ENCODE data around the gene CAMKK2.
"Not testable (repeated sequence)": the region's sequence is repeated elsewhere in the genome, so short reads cannot be mapped to it uniquely, and the experiment has no call there.

Gene CAMKK2

DNA sequence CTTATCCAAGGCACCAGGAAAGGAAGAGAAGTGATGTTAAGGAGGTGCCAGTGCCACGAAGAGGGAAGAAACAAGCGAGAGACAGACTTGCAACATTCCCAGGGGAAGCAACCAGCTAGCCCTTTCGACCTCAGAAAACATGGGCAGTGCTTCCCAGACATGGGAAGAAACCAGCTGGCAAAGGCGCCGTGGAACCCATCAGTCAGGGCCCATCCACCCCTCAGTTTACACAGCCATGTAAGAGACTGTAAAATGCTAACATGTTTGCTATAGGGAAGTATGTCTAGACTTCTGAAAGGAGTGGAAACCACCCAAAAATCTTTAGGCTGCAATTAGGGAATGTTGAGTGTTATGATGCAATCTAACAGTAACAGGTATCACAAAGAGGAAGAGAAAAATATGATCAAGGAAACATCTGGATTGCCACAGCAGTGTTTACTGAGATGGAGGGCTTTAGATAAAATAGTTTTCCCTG is 29.4 kb upstream of the CAMKK2 start:
- Histone ChIP-seq H3K56ac (ENCODE audit: low read length) (no peak overlapping the region), H3K4me3 (ENCODE audit: low read length) (no peak overlapping the region), H2AK5ac (ENCODE audit: low read length) (no peak overlapping the region), H3K36me3 (ENCODE audit: control insufficient read depth, insufficient read depth, low read length) (peaks cover 15% of the 10 kb centered on the region), H3K79me2 (ENCODE audit: control insufficient read depth, insufficient read depth, low read length) (no peaks in the 10 kb centered on the region), H3K4ac (ENCODE audit: low read depth, low read length) (no peak overlapping the region), H2BK120ac (ENCODE audit: low read depth, low read length) (no peak overlapping the region), H3K4me2 (ENCODE audit: low read length) (no peak overlapping the region), H4K8ac (ENCODE audit: low read depth, low read length) (no peak overlapping the region), H3K79me1 (ENCODE audit: low read length) (no peaks in the 10 kb centered on the region), H3K27me3 (ENCODE audit: insufficient read depth, low read length, poor library complexity) (no peaks in the 10 kb centered on the region), H3K27ac (ENCODE audit: low read depth, low read length) (no peak overlapping the region), H4K5ac (ENCODE audit: low read length) (no peak overlapping the region), H2BK15ac (replicated peaks; ENCODE audit: low read depth) (no peak overlapping the region), H3K9ac (ENCODE audit: low read length) (no peak overlapping the region), H2BK5ac (ENCODE audit: low read length) (no peak overlapping the region), H3K18ac (ENCODE audit: low read length) (no peak overlapping the region), H3K4me1 (ENCODE audit: control insufficient read depth, low read depth, low read length) (no peaks in the 10 kb centered on the region), H3K23ac (ENCODE audit: low read length) (no peak overlapping the region)
- DNase-seq = peak; percentile 6
- no CpG with 5 or more reads among the region's 5 CpGs for WGBS (ENCODE audit: extremely low coverage, insufficient coverage, low lambda C conversion rate)

DNA sequence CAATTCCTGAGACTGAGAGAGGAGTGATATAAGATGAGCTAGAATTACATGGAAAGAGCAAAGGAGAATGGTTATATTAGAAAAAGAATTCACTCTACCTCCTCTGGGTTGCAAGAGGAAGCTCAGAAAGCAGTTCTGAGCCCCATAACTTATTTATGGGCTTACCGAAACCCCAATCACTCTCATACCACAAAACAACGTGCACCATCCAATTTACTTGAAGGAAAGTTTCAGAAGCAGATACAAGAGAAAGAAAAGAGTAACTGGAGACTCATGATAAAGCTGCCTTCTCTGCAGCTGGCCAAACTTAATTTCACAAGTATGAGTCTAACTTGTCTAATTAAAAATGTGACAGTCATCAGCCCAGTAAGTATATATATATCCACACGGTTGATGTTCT is 27.4 kb upstream of the CAMKK2 start:
- Histone ChIP-seq H3K36me3 (ENCODE audit: control insufficient read depth, insufficient read depth, low read length) (peaks cover 12% of the 10 kb centered on the region), H3K4ac (ENCODE audit: low read depth, low read length) (no peak overlapping the region), H3K79me2 (ENCODE audit: control insufficient read depth, insufficient read depth, low read length) (no peaks in the 10 kb centered on the region), H3K4me2 (ENCODE audit: low read length) (no peak overlapping the region), H2BK5ac (ENCODE audit: low read length) (no peak overlapping the region), H3K56ac (ENCODE audit: low read length) (no peak overlapping the region), H3K4me3 (ENCODE audit: low read length) (no peak overlapping the region), H2BK120ac (ENCODE audit: low read depth, low read length) (no peak overlapping the region), H2BK15ac (replicated peaks; ENCODE audit: low read depth) (no peak overlapping the region), H3K79me1 (ENCODE audit: low read length) (no peaks in the 10 kb centered on the region), H3K23ac (ENCODE audit: low read length) (no peak overlapping the region), H3K9ac (ENCODE audit: low read length) (no peak overlapping the region), H3K27me3 (ENCODE audit: insufficient read depth, low read length, poor library complexity) (no peaks in the 10 kb centered on the region), H4K8ac (ENCODE audit: low read depth, low read length) (no peak overlapping the region), H2AK5ac (ENCODE audit: low read length) (no peak overlapping the region), H3K4me1 (ENCODE audit: control insufficient read depth, low read depth, low read length) (no peaks in the 10 kb centered on the region), H3K27ac (ENCODE audit: low read depth, low read length) (no peak overlapping the region), H3K18ac (ENCODE audit: low read length) (no peak overlapping the region), H4K5ac (ENCODE audit: low read length) (no peak overlapping the region)
- DNase-seq = no peak
- WGBS (ENCODE audit: extremely low coverage, insufficient coverage, low lambda C conversion rate) = no CpG with 5 or more reads among the region's 3 CpGs

DNA sequence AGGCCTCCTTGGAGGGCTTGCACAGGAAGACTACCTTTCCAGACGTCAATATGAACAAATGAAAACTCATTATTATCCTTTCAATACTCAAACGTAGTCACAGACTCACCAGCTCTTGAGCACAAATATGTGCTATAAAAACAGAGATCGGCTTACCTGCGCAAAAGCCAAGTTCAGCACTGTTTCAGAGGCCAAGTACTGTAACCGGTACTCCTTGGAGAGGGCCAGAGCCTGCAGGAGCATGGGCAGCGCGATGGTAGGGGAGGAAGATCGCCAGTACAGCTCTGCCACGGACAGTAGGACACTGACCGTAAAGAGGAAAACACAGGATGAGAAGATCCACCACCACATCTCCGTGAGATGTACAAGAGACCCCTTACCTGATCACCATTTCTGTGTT is 21.6 kb upstream of the CAMKK2 start:
- DNase-seq = no peak
- H3K36me3 ChIP-seq (ENCODE audit: control insufficient read depth, insufficient read depth, low read length) = peaks cover 2% of the 10 kb centered on the region
- H4K8ac ChIP-seq (ENCODE audit: low read depth, low read length) = no peak overlapping the region
- no peaks in the 10 kb centered on the region for H3K79me2 ChIP-seq (ENCODE audit: control insufficient read depth, insufficient read depth, low read length)
- no peak overlapping the region for H2BK15ac ChIP-seq (replicated peaks; ENCODE audit: low read depth)
- no peak overlapping the region for H3K27ac ChIP-seq (ENCODE audit: low read depth, low read length)
- no peak overlapping the region for H3K4me3 ChIP-seq (ENCODE audit: low read length)
- no peak overlapping the region for H2BK5ac ChIP-seq (ENCODE audit: low read length)
- H4K5ac ChIP-seq (ENCODE audit: low read length) = no peak overlapping the region
- H3K27me3 ChIP-seq (ENCODE audit: insufficient read depth, low read length, poor library complexity) = no peaks in the 10 kb centered on the region
- no peaks in the 10 kb centered on the region for H3K79me1 ChIP-seq (ENCODE audit: low read length)
- H3K4me2 ChIP-seq (ENCODE audit: low read length) = no peak overlapping the region
- no peaks in the 10 kb centered on the region for H3K4me1 ChIP-seq (ENCODE audit: control insufficient read depth, low read depth, low read length)
- H3K23ac ChIP-seq (ENCODE audit: low read length) = no peak overlapping the region
- no CpG with 5 or more reads among the region's 11 CpGs for WGBS (ENCODE audit: extremely low coverage, insufficient coverage, low lambda C conversion rate)
- H3K18ac ChIP-seq (ENCODE audit: low read length) = no peak overlapping the region
- no peak overlapping the region for H2AK5ac ChIP-seq (ENCODE audit: low read length)
- no peak overlapping the region for H3K9ac ChIP-seq (ENCODE audit: low read length)
- no peak overlapping the region for H2BK120ac ChIP-seq (ENCODE audit: low read depth, low read length)
- no peak overlapping the region for H3K56ac ChIP-seq (ENCODE audit: low read length)
- no peak overlapping the region for H3K4ac ChIP-seq (ENCODE audit: low read depth, low read length)

DNA sequence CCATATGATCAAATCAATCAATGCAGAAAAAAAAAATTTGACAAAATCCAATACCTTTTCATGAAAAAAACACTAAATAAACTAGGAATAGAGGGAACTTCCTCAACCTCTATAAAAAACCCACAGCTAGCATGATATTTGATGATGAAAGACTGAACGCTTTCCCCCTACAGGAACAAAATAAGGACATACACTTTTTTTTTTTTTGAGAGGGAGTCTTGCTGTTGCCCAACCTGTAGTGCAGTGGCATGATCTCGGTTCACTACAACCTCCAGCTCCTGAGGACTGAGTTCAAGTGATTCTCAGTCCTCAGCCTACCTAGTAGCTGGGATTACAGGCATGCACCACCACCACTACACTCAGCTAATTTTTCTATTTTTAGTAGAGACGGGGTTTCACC is 17.9 kb upstream of the CAMKK2 start:
- WGBS (ENCODE audit: extremely low coverage, insufficient coverage, low lambda C conversion rate) = no CpG with 5 or more reads among the region's 3 CpGs
- no peak overlapping the region for H4K5ac ChIP-seq (ENCODE audit: low read length)
- H3K4ac ChIP-seq (ENCODE audit: low read depth, low read length) = no peak overlapping the region
- no peak overlapping the region for H3K27ac ChIP-seq (ENCODE audit: low read depth, low read length)
- H3K4me3 ChIP-seq (ENCODE audit: low read length) = no peak overlapping the region
- no peak overlapping the region for H2AK5ac ChIP-seq (ENCODE audit: low read length)
- no peak overlapping the region for H4K8ac ChIP-seq (ENCODE audit: low read depth, low read length)
- H2BK120ac ChIP-seq (ENCODE audit: low read depth, low read length) = no peak overlapping the region
- no peaks in the 10 kb centered on the region for H3K79me2 ChIP-seq (ENCODE audit: control insufficient read depth, insufficient read depth, low read length)
- DNase-seq = no peak
- H3K4me2 ChIP-seq (ENCODE audit: low read length) = no peak overlapping the region
- H3K27me3 ChIP-seq (ENCODE audit: insufficient read depth, low read length, poor library complexity) = no peaks in the 10 kb centered on the region
- no peak overlapping the region for H3K56ac ChIP-seq (ENCODE audit: low read length)
- no peaks in the 10 kb centered on the region for H3K4me1 ChIP-seq (ENCODE audit: control insufficient read depth, low read depth, low read length)
- no peaks in the 10 kb centered on the region for H3K79me1 ChIP-seq (ENCODE audit: low read length)
- no peak overlapping the region for H3K18ac ChIP-seq (ENCODE audit: low read length)
- H2BK15ac ChIP-seq (replicated peaks; ENCODE audit: low read depth) = no peak overlapping the region
- H3K23ac ChIP-seq (ENCODE audit: low read length) = no peak overlapping the region
- no peak overlapping the region for H2BK5ac ChIP-seq (ENCODE audit: low read length)
- no peak overlapping the region for H3K9ac ChIP-seq (ENCODE audit: low read length)
- H3K36me3 ChIP-seq (ENCODE audit: control insufficient read depth, insufficient read depth, low read length) = peaks cover 2% of the 10 kb centered on the region

DNA sequence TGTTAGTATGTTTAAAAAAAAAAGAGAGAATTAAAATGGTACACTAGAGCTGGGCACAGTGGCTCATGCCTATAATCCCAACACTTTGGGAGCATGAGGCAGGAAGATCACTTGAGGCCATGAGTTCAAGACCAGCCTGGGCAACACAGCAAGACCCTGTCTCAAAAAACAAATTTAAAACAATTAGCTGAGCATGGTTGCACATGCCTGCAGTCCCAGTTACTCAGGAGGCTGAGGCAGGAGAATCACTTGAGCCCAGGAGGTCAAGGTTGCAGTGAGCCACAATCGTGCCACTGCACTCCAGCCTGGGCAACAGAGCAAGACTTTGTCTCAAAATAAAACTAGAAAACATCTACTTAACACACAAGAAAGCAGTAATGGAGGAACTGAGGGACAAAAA is 13.7 kb upstream of the CAMKK2 start:
- H3K79me1 ChIP-seq (ENCODE audit: low read length); H3K4me2 ChIP-seq (ENCODE audit: low read length); H3K9ac ChIP-seq (ENCODE audit: low read length); H3K4ac ChIP-seq (ENCODE audit: low read depth, low read length); H2BK5ac ChIP-seq (ENCODE audit: low read length); DNase-seq; H3K18ac ChIP-seq (ENCODE audit: low read length); H3K23ac ChIP-seq (ENCODE audit: low read length); H3K4me3 ChIP-seq (ENCODE audit: low read length); H4K8ac ChIP-seq (ENCODE audit: low read depth, low read length); H3K27me3 ChIP-seq (ENCODE audit: insufficient read depth, low read length, poor library complexity); H3K4me1 ChIP-seq (ENCODE audit: control insufficient read depth, low read depth, low read length); H4K5ac ChIP-seq (ENCODE audit: low read length); H3K79me2 ChIP-seq (ENCODE audit: control insufficient read depth, insufficient read depth, low read length); H3K56ac ChIP-seq (ENCODE audit: low read length); H2BK120ac ChIP-seq (ENCODE audit: low read depth, low read length); H2AK5ac ChIP-seq (ENCODE audit: low read length); H3K36me3 ChIP-seq (ENCODE audit: control insufficient read depth, insufficient read depth, low read length); H2BK15ac ChIP-seq (replicated peaks; ENCODE audit: low read depth); H3K27ac ChIP-seq (ENCODE audit: low read depth, low read length): not testable (repeated sequence)
- WGBS (ENCODE audit: extremely low coverage, insufficient coverage, low lambda C conversion rate) = no CpG with 5 or more reads among the region's 1 CpG

DNA sequence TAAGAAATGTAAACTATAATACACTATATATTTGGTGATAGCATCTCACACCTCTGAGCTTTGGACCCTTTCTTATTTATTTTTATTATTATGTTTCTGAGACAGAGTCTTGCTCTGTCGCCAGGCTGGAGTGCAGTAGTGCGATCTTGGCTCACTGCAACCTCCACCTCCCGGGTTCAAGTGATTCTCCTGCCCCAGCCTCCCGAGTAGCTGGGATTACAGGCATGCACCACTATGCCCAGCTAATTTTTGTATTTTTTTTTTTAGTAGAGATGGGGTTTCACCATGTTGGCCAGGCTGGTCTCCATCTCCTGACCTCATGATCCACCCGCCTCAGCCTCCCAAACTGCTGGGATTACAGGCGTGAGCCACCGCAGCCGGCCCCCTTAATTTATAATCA is 10.9 kb upstream of the CAMKK2 start:
- H3K79me2 ChIP-seq (ENCODE audit: control insufficient read depth, insufficient read depth, low read length); H3K27me3 ChIP-seq (ENCODE audit: insufficient read depth, low read length, poor library complexity); H3K9ac ChIP-seq (ENCODE audit: low read length); H3K79me1 ChIP-seq (ENCODE audit: low read length); H3K23ac ChIP-seq (ENCODE audit: low read length); H2BK120ac ChIP-seq (ENCODE audit: low read depth, low read length); H3K36me3 ChIP-seq (ENCODE audit: control insufficient read depth, insufficient read depth, low read length); H3K27ac ChIP-seq (ENCODE audit: low read depth, low read length); DNase-seq; H3K4ac ChIP-seq (ENCODE audit: low read depth, low read length); H3K4me3 ChIP-seq (ENCODE audit: low read length); H3K4me2 ChIP-seq (ENCODE audit: low read length); H3K56ac ChIP-seq (ENCODE audit: low read length); H4K5ac ChIP-seq (ENCODE audit: low read length); H3K4me1 ChIP-seq (ENCODE audit: control insufficient read depth, low read depth, low read length); H2BK15ac ChIP-seq (replicated peaks; ENCODE audit: low read depth); H2BK5ac ChIP-seq (ENCODE audit: low read length); H2AK5ac ChIP-seq (ENCODE audit: low read length); H3K18ac ChIP-seq (ENCODE audit: low read length); H4K8ac ChIP-seq (ENCODE audit: low read depth, low read length): not testable (repeated sequence)
- whole genome bisulfite sequencing (ENCODE audit: extremely low coverage, insufficient coverage, low lambda C conversion rate) = no CpG with 5 or more reads among the region's 8 CpGs
